HFFc6 (cell line): ENCODE results near the gene TAX1BP1. TPM values are rescaled to one million over a fixed set of nuclear protein-coding genes. Genes with fewer than 3 reads are reported as not detected.

ENCODE experiments used
- DNase-seq: peaks from one replicate; pipeline ENCODE4 v3.0.0-alpha.2; 2018
- H3K27ac Mint-ChIP-seq: 2 replicates; pipeline ENCODE4 v1.8.0; 2020; ENCODE audit warnings: mild to moderate bottlenecking, mixed read lengths
- H3K27me3 Mint-ChIP-seq: 2 replicates; pipeline ENCODE4 v1.8.0; 2021; ENCODE audit warnings: mild to moderate bottlenecking, moderate library complexity, mixed read lengths; ENCODE audit not compliant: insufficient read depth
- H3K36me3 Mint-ChIP-seq: 2 replicates; pipeline ENCODE4 v1.8.0; 2021; ENCODE audit warnings: low read depth, mixed read lengths
- H3K4me1 Mint-ChIP-seq: 2 replicates; pipeline ENCODE4 v1.8.0; 2020; ENCODE audit warnings: low read depth, mixed read lengths
- H3K4me3 Mint-ChIP-seq: 2 replicates; pipeline ENCODE4 v1.8.0; 2020; ENCODE audit warnings: mild to moderate bottlenecking, moderate library complexity, mixed read lengths
- H3K9me3 Mint-ChIP-seq: 2 replicates; pipeline ENCODE4 v1.8.0; 2020; ENCODE audit warnings: mild to moderate bottlenecking, mixed read lengths
- total RNA-seq, 6 experiments: library from RNA; stranded (reverse); fragmentation: NEBNext Ultra II Directional; extraction: Animal tissue kit (Norgen Biotek cat#: 25700); gene quantifications; 2 replicates in 1 of 6; 3 replicates in 5 of 6; pipeline ENCODE4 v1.2.3, GENCODE V29; 2021
- TF ChIP-seq, protein P1 (sequence below): fragments of 200-600 bp; sonication (generic); IDR thresholded peaks from 2 replicates; pipeline ENCODE4 v1.5.0; 2021; ENCODE audit warnings: antibody characterized with exemption, mild to moderate bottlenecking

Gene TAX1BP1
- total RNA-seq, 6 experiments from 2014 or later = 106 to 138 (median 120) TPM

GRCh38 chr7:27746486-27746885, 6.5 kb downstream of the TAX1BP1 start:
- TF ChIP-seq, protein P1, sequence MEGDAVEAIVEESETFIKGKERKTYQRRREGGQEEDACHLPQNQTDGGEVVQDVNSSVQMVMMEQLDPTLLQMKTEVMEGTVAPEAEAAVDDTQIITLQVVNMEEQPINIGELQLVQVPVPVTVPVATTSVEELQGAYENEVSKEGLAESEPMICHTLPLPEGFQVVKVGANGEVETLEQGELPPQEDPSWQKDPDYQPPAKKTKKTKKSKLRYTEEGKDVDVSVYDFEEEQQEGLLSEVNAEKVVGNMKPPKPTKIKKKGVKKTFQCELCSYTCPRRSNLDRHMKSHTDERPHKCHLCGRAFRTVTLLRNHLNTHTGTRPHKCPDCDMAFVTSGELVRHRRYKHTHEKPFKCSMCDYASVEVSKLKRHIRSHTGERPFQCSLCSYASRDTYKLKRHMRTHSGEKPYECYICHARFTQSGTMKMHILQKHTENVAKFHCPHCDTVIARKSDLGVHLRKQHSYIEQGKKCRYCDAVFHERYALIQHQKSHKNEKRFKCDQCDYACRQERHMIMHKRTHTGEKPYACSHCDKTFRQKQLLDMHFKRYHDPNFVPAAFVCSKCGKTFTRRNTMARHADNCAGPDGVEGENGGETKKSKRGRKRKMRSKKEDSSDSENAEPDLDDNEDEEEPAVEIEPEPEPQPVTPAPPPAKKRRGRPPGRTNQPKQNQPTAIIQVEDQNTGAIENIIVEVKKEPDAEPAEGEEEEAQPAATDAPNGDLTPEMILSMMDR = no peak
- Mint-ChIP-seq H3K4me1 (peaks cover 81% of the 10 kb centered on the region), H3K27ac (peak overlapping the region; percentile 31)

GRCh38 chr7:27746978-27747377, 7.0 kb downstream of the TAX1BP1 start:
- H3K4me3 Mint-ChIP-seq = 0 out of 2 replicates have a peak overlapping the region, but pooled peaks have one; percentile 5
- no peaks in the 10 kb centered on the region for H3K9me3 Mint-ChIP-seq
- H3K27me3 Mint-ChIP-seq = no peaks in the 10 kb centered on the region; the same call in 1 of the 2 replicates
- DNase-seq = peak; percentile 29
- H3K36me3 Mint-ChIP-seq = peaks cover 20% of the 10 kb centered on the region
- TF ChIP-seq, protein P1 = no peak
- peak overlapping the region; percentile 31 for H3K27ac Mint-ChIP-seq
- peaks cover 81% of the 10 kb centered on the region for H3K4me1 Mint-ChIP-seq

More at GRCh38 chr7:27746486-27746885, 6.5 kb downstream of the TAX1BP1 start:
- Mint-ChIP-seq H3K9me3 (no peaks in the 10 kb centered on the region), H3K4me3 (0 out of 2 replicates have a peak overlapping the region, but pooled peaks have one; percentile 5), H3K36me3 (peaks cover 17% of the 10 kb centered on the region), H3K27me3 (no peaks in the 10 kb centered on the region)
- no peak for DNase-seq

- Mint-ChIP-seq H3K36me3 (peaks cover 28% of the 10 kb centered on the region), H3K4me1 (peaks cover 80% of the 10 kb centered on the region), H3K27ac (peak overlapping the region; percentile 38), H3K4me3 (no peak overlapping the region), H3K27me3 (no peaks in the 10 kb centered on the region; the same call in 1 of the 2 replicates), H3K9me3 (no peaks in the 10 kb centered on the region)
- no peak for DNase-seq
- TF ChIP-seq, protein P1 = no peak
These were observed 7.8 kb downstream of the TAX1BP1 start for GRCh38 chr7:27747589-27748368.

DNA sequence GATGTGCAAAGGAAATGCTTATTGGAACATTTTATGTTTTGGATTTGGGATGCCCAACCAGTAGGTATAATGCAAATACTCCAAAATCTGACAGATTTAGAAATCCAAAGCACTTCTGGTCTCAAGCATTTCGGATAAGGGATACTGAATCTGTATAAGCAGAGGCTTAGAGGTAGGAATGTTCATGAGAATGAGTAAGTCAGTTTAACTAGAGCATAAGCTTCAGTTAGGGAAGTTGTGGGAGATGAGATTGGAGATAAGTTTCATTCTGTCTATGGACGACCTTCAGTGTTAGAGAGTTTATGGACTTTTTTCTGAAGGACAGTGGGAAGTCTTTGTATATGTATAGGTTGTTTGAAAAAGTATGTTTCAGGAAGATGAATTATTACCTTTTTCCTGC, 10.4 kb downstream of the TAX1BP1 start:
- H3K27me3 Mint-ChIP-seq = no peaks in the 10 kb centered on the region; the same call in 1 of the 2 replicates
- peaks cover 41% of the 10 kb centered on the region for H3K36me3 Mint-ChIP-seq
- H3K4me3 Mint-ChIP-seq = peak overlapping the region; percentile 40; the same call in 1 of the 2 replicates
- H3K9me3 Mint-ChIP-seq = no peaks in the 10 kb centered on the region
- TF ChIP-seq, protein P1 = no peak
- H3K27ac Mint-ChIP-seq = peak overlapping the region; percentile 63
- DNase-seq = peak; percentile 48
- peaks cover 69% of the 10 kb centered on the region for H3K4me1 Mint-ChIP-seq

GRCh38 chr7:27751888-27752660, 12.1 kb downstream of the TAX1BP1 start:
- Mint-ChIP-seq H3K9me3 (no peaks in the 10 kb centered on the region), H3K27me3 (no peaks in the 10 kb centered on the region; the same call in 1 of the 2 replicates), H3K4me3 (no peak overlapping the region), H3K4me1 (peaks cover 56% of the 10 kb centered on the region), H3K36me3 (peaks cover 43% of the 10 kb centered on the region), H3K27ac (peak overlapping the region; percentile 8)
- TF ChIP-seq, protein P1 = no peak
- no peak for DNase-seq
